GM19239 (cell line): ENCODE results near the gene ABHD8.
A peak's percentile ranks its signal among the peaks of the same experiment; 100 is the strongest.

Source experiments
- DNase-seq: peaks from one replicate; pipeline ENCODE4 v3.0.0; 2011; ENCODE audit warnings: low spot score; ENCODE audit not compliant: insufficient read length
- FAIRE-seq: peaks from 2 replicates; lab custom pipeline; 2011; peaks lifted over from hg19 to GRCh38; lab: Jason Lieb, UNC

ABHD8 gene, protein sequence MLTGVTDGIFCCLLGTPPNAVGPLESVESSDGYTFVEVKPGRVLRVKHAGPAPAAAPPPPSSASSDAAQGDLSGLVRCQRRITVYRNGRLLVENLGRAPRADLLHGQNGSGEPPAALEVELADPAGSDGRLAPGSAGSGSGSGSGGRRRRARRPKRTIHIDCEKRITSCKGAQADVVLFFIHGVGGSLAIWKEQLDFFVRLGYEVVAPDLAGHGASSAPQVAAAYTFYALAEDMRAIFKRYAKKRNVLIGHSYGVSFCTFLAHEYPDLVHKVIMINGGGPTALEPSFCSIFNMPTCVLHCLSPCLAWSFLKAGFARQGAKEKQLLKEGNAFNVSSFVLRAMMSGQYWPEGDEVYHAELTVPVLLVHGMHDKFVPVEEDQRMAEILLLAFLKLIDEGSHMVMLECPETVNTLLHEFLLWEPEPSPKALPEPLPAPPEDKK

GRCh38 chr19:17303167-17303939, at the start of gene ABHD8:
TSS of gene ABHD8 (minus strand) at chr19:17303425. CDS start at chr19:17301616, 1,809 bp downstream.
- peak; percentile 89 for FAIRE-seq
- peak; percentile 95 for DNase-seq

DNA sequence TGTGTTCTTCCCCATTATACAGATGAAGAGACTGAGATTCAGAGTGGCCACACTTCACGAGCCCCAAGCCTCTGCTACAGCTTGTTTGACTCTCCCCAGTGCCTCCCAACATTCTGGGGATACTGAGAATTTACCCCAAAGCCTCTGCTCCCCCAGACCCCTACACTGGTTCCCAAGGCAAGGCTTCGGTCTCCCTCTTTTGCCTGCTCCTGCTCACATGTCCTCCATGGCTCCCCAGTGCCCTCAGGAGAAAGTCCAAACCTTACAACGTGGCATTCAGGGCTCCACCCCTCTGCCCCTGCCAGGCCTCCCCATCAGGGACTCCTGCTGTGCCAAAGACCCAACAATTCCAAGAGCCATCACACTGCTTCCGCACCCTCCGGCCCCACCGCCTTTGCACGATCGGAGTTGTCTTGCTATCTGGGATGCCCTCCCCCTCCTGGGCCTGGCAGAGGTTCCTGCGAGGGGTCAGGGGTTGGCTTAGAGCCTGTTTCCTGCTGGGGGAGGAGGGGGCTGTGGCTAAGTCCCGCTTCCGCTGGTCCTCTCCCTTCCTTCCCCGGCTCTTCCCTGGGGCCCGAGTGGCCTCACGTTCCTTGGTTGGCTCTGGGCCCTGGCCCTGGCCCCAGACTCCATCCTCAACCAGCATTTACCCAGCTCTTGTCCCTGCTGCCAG, 49.5 kb upstream of the ABHD8 start:
- FAIRE-seq (no peak), DNase-seq (no peak)

- no peak for DNase-seq
These were observed 48.7 kb upstream of the ABHD8 start for GRCh38 chr19:17351815-17352435.

DNA sequence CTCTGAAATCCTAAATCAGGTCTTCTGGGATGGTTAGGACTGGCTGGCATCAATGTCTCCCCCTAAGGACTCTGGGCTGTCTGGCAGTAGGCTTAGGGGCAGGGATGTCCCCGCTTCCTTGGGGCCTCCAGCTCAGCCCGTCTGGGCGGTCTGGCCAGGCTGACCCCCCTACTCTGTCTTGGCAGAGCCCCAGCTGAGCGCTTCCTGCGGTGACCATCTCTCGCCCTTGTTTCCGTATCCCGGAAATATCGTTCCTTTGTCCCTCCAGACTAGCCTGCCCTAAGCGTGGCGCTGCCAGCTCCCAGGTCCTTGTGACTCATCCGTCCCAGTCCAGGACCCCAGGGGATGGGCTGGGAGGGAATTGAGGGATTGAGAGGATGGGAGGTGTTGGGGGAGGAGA, 45.5 kb upstream of the ABHD8 start:
- FAIRE-seq: no peak
- no peak for DNase-seq

More at GRCh38 chr19:17351815-17352435, 48.7 kb upstream of the ABHD8 start:
- no peak for FAIRE-seq

DNA sequence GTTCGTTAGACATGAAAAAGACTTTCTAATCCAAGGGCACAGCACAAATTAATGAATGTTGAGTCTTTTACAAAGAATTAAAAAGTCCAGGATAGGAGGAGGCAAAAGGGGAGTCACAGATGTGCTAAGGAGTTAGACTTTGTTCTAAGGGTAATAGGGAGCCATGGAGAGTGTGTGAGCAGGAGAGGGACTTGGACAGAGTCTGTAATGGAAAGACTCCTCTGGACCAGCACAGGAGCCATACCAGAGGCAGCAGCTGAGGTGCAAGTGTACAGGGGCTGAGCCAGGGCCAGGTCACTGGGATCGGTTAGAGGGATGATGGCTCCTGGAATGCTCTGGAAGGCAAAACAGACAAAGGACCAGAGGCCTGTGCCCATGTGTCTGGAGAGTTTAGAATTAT, 44.7 kb upstream of the ABHD8 start:
- FAIRE-seq (no peak), DNase-seq (no peak)

- DNase-seq (no peak), FAIRE-seq (no peak)
These were observed 44.1 kb upstream of the ABHD8 start for GRCh38 chr19:17347361-17347760.

DNA sequence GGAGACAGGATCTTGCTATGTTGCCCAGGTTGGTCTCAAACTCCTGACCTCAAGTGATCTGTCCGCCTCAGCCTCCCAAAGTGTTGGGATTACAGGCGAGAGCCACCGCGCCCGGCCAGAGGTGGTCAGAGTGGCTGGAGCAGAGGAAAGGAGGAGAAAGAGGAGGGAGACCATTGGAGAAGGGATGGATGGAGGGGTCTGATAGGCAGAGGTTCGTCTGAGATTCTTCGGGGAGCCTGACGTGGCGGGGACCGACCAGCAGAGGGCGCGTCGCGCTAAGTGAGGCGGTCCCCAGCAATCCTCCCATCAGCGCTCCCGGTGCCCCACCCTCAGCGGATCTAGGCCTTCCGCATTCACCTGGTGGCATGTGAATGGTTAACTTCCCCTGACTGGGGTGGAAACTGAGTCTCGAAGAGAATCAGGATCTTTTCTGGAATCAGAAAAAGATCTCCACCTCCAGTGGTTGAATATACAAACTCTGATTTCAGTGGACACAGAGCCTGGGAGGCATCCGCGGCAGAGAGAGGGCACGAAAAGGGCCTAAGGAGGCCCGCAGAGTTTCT, 43.0 kb upstream of the ABHD8 start:
- DNase-seq (peak; percentile 87), FAIRE-seq (peak; percentile 93)

GRCh38 chr19:17341845-17342244, 38.6 kb upstream of the ABHD8 start:
- no peak for FAIRE-seq
- DNase-seq: no peak

GRCh38 chr19:17341386-17341785, 38.2 kb upstream of the ABHD8 start:
- DNase-seq (no peak), FAIRE-seq (no peak)

GRCh38 chr19:17340871-17341357, 37.7 kb upstream of the ABHD8 start:
- DNase-seq (no peak), FAIRE-seq (no peak)

- FAIRE-seq (no peak), DNase-seq (no peak)
These were observed 37.2 kb upstream of the ABHD8 start for GRCh38 chr19:17340302-17340870.

DNA sequence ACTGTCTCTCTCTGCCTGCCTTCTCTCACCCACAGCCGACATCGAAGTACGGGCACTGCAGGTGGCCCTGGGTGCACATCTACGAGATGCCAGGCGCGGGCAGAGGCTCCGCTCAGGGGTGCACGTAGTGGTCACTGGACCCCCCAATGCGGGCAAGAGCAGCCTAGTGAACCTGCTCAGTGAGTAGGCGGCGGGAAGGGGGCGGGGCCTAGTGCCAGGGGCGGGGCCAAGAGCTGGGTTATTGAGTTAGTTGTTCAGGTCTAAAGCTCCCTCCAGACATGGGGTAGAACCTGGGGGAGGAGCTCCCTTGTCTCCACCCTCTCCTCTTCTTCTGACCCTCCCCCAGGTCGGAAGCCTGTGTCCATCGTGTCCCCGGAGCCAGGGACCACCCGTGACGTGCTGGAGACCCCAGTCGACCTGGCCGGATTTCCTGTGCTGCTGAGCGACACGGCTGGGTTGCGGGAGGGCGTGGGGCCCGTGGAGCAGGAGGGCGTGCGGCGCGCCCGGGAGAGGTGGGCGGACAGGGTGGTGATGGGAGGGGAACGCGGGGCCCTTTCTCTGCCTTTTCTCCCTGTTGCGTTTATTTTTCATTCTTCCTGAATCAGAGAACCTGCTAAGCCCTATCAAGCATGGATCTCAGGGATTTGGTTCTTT, 36.0 kb upstream of the ABHD8 start:
- FAIRE-seq (no peak), DNase-seq (no peak)

DNA sequence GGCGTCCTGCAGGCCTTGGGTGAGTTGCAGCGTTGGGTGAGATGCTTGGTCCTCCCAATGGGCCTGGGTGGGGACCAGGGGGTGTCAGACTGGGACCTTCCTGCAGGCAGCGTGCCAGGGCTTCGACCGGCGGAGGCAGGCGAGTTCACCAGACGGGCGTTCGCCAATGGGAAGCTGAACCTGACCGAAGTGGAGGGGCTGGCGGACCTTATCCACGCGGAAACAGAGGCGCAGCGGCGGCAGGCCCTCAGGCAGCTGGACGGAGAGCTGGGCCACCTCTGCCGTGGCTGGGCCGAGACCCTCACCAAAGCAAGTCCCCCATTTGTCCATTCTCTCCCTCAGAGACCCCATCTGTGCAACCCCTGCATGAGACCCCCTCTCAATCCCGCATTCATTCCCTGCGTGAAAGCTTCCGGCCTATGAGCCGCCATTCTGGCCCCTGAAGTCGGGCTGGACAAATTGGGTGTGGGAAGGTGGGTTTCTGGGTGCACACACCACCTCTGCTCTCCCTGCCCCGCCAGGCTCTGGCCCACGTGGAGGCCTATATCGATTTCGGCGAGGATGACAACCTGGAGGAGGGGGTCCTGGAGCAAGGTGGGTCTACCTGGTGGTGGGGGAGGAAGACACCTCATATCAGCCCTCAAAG, 35.3 kb upstream of the ABHD8 start:
- FAIRE-seq (no peak), DNase-seq (no peak)

DNA sequence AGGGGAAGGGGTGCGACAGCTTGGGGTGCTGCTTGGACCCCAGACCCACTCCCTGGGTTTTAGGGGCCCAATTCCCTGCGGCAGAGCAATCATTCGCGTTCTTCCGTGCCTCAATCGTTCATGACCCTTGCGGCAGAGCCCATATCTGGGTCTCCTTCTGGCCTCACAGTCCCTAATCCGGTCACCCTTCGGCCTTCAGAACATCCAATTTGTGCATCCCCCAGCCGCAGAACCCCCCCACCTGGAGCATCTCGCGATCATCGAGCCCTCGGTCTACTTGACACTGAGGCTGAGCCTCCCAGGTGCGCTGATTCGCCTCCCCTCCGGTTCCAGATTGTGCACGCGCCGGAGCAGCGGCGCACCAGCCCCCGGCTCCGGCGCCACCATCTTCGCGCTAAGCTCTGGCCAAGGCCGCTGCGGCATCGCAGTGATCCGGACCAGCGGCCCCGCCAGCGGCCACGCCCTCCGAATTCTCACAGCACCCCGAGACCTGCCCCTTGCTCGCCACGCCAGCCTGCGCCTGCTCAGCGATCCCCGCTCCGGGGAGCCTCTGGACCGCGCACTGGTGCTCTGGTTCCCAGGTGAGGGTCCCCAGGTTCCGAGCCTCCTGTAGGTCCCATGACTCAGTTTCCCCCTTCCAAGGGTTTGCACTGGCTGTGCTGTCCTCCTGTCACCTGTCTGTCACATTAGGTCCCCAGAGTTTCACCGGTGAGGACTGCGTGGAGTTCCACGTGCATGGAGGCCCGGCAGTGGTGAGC, 34.6 kb upstream of the ABHD8 start:
- FAIRE-seq (peak; percentile 35), DNase-seq (no peak)

DNA sequence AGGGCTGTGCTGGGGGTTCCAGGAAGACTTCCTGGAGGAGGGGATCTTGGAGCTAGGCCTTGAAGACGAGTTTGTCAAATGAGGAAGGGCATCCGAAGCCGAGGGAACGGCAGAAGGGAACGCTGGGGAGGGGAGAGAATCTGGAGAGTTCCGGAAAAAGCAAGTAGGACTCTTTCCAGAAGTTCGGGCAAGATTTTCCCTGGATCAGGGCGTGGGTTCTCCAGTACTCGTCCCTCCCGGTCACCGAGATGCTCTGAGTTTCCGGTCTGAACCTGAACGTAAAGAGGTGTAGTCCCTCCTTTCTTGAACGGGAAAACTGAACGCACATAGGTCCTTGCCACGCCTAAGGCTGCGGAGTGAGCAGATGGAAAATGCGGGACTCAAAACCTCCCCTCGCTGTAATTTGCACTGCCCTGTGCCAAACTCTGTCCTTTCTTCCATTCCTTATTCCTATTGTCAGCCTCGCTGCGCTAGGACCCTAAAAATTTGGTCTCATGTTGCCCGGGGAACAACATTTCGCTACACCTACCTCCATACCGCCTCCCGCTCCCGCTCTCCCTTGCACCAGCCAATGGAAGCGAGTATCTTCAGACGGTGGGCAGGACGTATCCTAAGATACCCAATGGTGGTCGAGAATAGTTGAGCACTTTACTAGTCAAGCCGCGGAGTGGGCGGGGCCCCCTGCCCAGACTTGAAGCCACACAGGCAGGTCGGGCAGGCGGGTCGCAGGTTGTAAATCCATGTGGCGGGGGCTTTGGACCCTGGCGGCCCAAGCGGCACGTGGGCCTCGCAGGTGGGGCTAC, 33.8 kb upstream of the ABHD8 start, which contains the start of gene GTPBP3:
Gene GTPBP3, plus strand, starts transcription at position 682 of the 803 bp plus-strand sequence. Its CDS starts 59 bp downstream, at position 741.
- DNase-seq: peak; percentile 98
- peak; percentile 100 for FAIRE-seq

DNA sequence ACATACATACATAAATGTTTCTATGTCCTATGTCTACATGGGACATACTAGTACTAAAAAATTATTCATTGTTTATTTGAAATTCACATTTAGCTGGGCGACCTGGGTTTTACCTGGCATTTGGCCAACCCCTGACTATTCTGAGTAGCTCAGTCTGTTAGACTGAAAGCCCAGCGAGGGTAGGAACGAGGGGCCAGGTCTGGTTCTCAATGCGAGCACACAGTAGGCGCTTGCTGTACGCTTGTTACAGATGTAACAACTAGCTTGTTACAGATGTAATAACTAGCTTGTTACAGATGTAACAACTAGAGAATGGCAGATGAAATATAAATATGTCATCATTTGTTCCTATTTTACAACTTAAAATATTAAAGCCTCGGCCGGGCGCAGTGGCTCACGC, 32.4 kb upstream of the ABHD8 start:
- no peak for FAIRE-seq
- DNase-seq: no peak
